Osteocyte (in vitro differentiated cells): Measurements from ENCODE around the gene ADAP1. TPM values are rescaled to one million over a fixed set of nuclear protein-coding genes. Genes with fewer than 3 reads are reported as not detected.

Source experiments
- DNase-seq: peaks from one replicate; pipeline ENCODE4 v3.0.0; 2021; ENCODE audit warnings: mixed read lengths; ENCODE audit not compliant: unreplicated experiment; ENCODE audit errors: extremely low spot score
- H3K27ac Mint-ChIP-seq: one replicate; pipeline ENCODE4 v1.8.0; 2021; ENCODE audit warnings: mild to moderate bottlenecking, mixed read lengths; ENCODE audit not compliant: unreplicated experiment
- H3K27me3 Mint-ChIP-seq: one replicate; pipeline ENCODE4 v1.8.0; 2021; ENCODE audit warnings: mixed read lengths; ENCODE audit not compliant: unreplicated experiment
- H3K36me3 Mint-ChIP-seq: one replicate; pipeline ENCODE4 v1.8.0; 2021; ENCODE audit warnings: mixed read lengths; ENCODE audit not compliant: unreplicated experiment
- H3K4me1 Mint-ChIP-seq: one replicate; pipeline ENCODE4 v1.8.0; 2021; ENCODE audit warnings: mixed read lengths; ENCODE audit not compliant: unreplicated experiment
- H3K4me3 Mint-ChIP-seq: one replicate; pipeline ENCODE4 v1.8.0; 2021; ENCODE audit warnings: mild to moderate bottlenecking, moderate library complexity, mixed read lengths; ENCODE audit not compliant: unreplicated experiment
- H3K9me3 Mint-ChIP-seq: one replicate; pipeline ENCODE4 v1.8.0; 2021; ENCODE audit warnings: mixed read lengths; ENCODE audit not compliant: unreplicated experiment
- total RNA-seq: library from RNA; stranded (reverse); gene quantifications from 2 replicates; pipeline ENCODE4 v1.2.1, GENCODE V29; 2021
- TF ChIP-seq, protein P1 (sequence below): fragments of 200-600 bp; sonication (generic); IDR thresholded peaks from 2 replicates; pipeline ENCODE4 v1.5.0; 2021; ENCODE audit warnings: antibody characterized with exemption, mild to moderate bottlenecking, moderate library complexity

Gene ADAP1
- total RNA-seq, 1 donor from 2014 or later: 5.8 TPM

GRCh38 chr7:906776-907157 is 47.7 kb downstream of the ADAP1 start:
- DNase-seq: no peak
- Mint-ChIP-seq H3K4me1 (peaks cover 6% of the 10 kb centered on the region), H3K27me3 (peaks cover 5% of the 10 kb centered on the region), H3K36me3 (no peaks in the 10 kb centered on the region), H3K4me3 (no peak overlapping the region), H3K9me3 (no peaks in the 10 kb centered on the region), H3K27ac (no peak overlapping the region)
- TF ChIP-seq, protein P1, sequence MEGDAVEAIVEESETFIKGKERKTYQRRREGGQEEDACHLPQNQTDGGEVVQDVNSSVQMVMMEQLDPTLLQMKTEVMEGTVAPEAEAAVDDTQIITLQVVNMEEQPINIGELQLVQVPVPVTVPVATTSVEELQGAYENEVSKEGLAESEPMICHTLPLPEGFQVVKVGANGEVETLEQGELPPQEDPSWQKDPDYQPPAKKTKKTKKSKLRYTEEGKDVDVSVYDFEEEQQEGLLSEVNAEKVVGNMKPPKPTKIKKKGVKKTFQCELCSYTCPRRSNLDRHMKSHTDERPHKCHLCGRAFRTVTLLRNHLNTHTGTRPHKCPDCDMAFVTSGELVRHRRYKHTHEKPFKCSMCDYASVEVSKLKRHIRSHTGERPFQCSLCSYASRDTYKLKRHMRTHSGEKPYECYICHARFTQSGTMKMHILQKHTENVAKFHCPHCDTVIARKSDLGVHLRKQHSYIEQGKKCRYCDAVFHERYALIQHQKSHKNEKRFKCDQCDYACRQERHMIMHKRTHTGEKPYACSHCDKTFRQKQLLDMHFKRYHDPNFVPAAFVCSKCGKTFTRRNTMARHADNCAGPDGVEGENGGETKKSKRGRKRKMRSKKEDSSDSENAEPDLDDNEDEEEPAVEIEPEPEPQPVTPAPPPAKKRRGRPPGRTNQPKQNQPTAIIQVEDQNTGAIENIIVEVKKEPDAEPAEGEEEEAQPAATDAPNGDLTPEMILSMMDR: no peak

- Mint-ChIP-seq H3K9me3 (no peaks in the 10 kb centered on the region), H3K4me3 (no peak overlapping the region), H3K36me3 (no peaks in the 10 kb centered on the region), H3K27ac (no peak overlapping the region), H3K4me1 (peaks cover 9% of the 10 kb centered on the region), H3K27me3 (peaks cover 5% of the 10 kb centered on the region)
- no peak for DNase-seq
- TF ChIP-seq, protein P1: no peak
These were observed 49.6 kb downstream of the ADAP1 start for GRCh38 chr7:904847-905246.

- no peak for DNase-seq
- H3K27ac Mint-ChIP-seq: no peak overlapping the region
- no peaks in the 10 kb centered on the region for H3K36me3 Mint-ChIP-seq
- peaks cover 5% of the 10 kb centered on the region for H3K27me3 Mint-ChIP-seq
- TF ChIP-seq, protein P1: no peak
- H3K9me3 Mint-ChIP-seq: no peaks in the 10 kb centered on the region
- H3K4me1 Mint-ChIP-seq: peaks cover 9% of the 10 kb centered on the region
- H3K4me3 Mint-ChIP-seq: no peak overlapping the region
These were observed 50.3 kb downstream of the ADAP1 start for GRCh38 chr7:903921-904755.

GRCh38 chr7:902996-903395 is 51.5 kb downstream of the ADAP1 start:
- TF ChIP-seq, protein P1: no peak
- DNase-seq: no peak
- peaks cover 5% of the 10 kb centered on the region for H3K27me3 Mint-ChIP-seq
- H3K4me3 Mint-ChIP-seq: no peak overlapping the region
- no peak overlapping the region for H3K27ac Mint-ChIP-seq
- no peaks in the 10 kb centered on the region for H3K9me3 Mint-ChIP-seq
- no peaks in the 10 kb centered on the region for H3K36me3 Mint-ChIP-seq
- H3K4me1 Mint-ChIP-seq: peaks cover 9% of the 10 kb centered on the region

GRCh38 chr7:901388-902154 is 52.9 kb downstream of the ADAP1 start:
- H3K9me3 Mint-ChIP-seq: no peaks in the 10 kb centered on the region
- peaks cover 5% of the 10 kb centered on the region for H3K27me3 Mint-ChIP-seq
- no peak for DNase-seq
- H3K36me3 Mint-ChIP-seq: peaks cover 4% of the 10 kb centered on the region
- H3K27ac Mint-ChIP-seq: no peak overlapping the region
- peaks cover 9% of the 10 kb centered on the region for H3K4me1 Mint-ChIP-seq
- TF ChIP-seq, protein P1: no peak
- no peak overlapping the region for H3K4me3 Mint-ChIP-seq
